Sigmoid colon (tissue), 4 donors: ENCODE results near the gene REPS2.

ENCODE experiments used
- POLR2A ChIP-seq, 2 donors: fragments of 450-650 bp; IDR thresholded peaks; one replicate each; pipeline ENCODE4 v1.6.1; 2016; ENCODE audit warnings: antibody characterized with exemption in 2 of 2, mild to moderate bottlenecking in 2 of 2, moderate library complexity in 2 of 2
- POLR2AphosphoS5 ChIP-seq, 4 donors: sonication (generic); formaldehyde crosslinking; IDR thresholded peaks; one replicate each; pipeline ENCODE4 v1.6.1; 2017; ENCODE audit warnings: antibody characterized with exemption in 4 of 4
- TF ChIP-seq, protein P1 (sequence below), 4 experiments: fragments of 450-650 bp in 3 of 4; fragments of 200-600 bp in 1 of 4; IDR thresholded peaks; one replicate each; pipeline ENCODE4 v1.5.1; 2016 to 2019; ENCODE audit warnings: antibody characterized with exemption in 4 of 4, mild to moderate bottlenecking in 3 of 4, moderate library complexity in 2 of 4

GRCh38 chrX:17017134-17017533 is 70.7 kb downstream of the REPS2 start:
- TF ChIP-seq, protein P1, sequence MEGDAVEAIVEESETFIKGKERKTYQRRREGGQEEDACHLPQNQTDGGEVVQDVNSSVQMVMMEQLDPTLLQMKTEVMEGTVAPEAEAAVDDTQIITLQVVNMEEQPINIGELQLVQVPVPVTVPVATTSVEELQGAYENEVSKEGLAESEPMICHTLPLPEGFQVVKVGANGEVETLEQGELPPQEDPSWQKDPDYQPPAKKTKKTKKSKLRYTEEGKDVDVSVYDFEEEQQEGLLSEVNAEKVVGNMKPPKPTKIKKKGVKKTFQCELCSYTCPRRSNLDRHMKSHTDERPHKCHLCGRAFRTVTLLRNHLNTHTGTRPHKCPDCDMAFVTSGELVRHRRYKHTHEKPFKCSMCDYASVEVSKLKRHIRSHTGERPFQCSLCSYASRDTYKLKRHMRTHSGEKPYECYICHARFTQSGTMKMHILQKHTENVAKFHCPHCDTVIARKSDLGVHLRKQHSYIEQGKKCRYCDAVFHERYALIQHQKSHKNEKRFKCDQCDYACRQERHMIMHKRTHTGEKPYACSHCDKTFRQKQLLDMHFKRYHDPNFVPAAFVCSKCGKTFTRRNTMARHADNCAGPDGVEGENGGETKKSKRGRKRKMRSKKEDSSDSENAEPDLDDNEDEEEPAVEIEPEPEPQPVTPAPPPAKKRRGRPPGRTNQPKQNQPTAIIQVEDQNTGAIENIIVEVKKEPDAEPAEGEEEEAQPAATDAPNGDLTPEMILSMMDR (IDR thresholded peaks at IDR 0.05), result no peak
- TF ChIP-seq POLR2AphosphoS5 (IDR thresholded peaks at IDR 0.05) (no peak), POLR2A (IDR thresholded peaks at IDR 0.05) (no peak)
